Measurements from ENCODE around the gene TET1.

Gene TET1

GRCh38 chr10:68537796-68538195, 22.3 kb upstream of the TET1 start:
- H3K4me3 ChIP-seq (replicated peaks; ENCODE audit: low read depth, low read length) = no peak overlapping the region
- TF ChIP-seq, protein P1, sequence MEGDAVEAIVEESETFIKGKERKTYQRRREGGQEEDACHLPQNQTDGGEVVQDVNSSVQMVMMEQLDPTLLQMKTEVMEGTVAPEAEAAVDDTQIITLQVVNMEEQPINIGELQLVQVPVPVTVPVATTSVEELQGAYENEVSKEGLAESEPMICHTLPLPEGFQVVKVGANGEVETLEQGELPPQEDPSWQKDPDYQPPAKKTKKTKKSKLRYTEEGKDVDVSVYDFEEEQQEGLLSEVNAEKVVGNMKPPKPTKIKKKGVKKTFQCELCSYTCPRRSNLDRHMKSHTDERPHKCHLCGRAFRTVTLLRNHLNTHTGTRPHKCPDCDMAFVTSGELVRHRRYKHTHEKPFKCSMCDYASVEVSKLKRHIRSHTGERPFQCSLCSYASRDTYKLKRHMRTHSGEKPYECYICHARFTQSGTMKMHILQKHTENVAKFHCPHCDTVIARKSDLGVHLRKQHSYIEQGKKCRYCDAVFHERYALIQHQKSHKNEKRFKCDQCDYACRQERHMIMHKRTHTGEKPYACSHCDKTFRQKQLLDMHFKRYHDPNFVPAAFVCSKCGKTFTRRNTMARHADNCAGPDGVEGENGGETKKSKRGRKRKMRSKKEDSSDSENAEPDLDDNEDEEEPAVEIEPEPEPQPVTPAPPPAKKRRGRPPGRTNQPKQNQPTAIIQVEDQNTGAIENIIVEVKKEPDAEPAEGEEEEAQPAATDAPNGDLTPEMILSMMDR (IDR thresholded peaks at IDR 0.05; ENCODE audit: low read depth, low read length, missing control alignments) = no peak
- DNase-seq (ENCODE audit: extremely low read depth, low read depth) = no peak

DNA sequence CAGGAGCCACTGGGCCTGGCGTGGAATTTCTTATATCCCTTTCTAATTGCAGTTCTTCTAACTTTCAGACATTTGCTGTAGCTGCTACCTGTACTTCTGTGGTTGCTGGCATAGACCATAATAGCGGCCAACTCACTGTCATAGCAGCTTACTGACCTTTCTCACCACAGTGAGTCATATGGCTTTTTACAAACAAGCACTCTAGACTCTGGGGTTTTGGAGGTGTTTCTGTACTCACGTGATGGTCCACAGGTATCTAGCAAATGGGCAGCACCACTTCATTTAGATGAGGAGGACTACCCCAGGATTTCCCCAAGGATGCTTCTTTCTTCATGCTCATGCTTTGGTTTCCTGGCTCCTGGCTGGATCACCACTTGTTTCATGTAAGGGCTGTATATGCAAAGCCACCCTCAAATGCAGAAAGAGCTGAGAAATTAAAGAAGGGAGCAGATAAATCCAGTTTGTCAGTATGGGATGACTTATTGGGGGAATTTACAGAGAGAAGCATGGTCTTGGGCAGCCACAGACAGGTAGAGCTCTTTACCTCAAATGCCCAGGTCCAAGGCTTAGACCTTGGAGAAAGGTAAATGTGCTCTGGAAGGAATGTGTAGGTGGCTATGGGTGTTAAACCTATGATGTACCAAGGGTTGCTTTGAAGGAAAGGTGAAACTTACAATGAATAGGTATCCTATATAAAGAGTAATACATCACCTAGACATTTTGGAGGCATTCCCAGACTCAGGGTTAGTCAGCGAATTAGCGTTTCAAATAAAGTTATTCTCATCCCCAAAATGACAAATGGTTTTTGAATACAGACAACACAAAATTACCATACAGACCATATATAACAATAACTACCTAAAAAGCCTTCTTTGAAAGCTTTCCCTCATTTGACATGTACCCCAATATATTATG, 16.9 kb upstream of the TET1 start:
- DNase-seq (ENCODE audit: extremely low read depth, low read depth) = no peak
- H3K4me3 ChIP-seq (replicated peaks; ENCODE audit: low read depth, low read length) = no peak overlapping the region
- TF ChIP-seq, protein P1 (IDR thresholded peaks at IDR 0.05; ENCODE audit: low read depth, low read length, missing control alignments) = no peak

- TF ChIP-seq, protein P1 (IDR thresholded peaks at IDR 0.05; ENCODE audit: low read depth, low read length, missing control alignments) = peak; percentile 93
- DNase-seq (ENCODE audit: extremely low read depth, low read depth) = peak; percentile 80
- H3K4me3 ChIP-seq (replicated peaks; ENCODE audit: low read depth, low read length) = no peak overlapping the region
Measured at GRCh38 chr10:68550747-68551411, 9.3 kb upstream of the TET1 start.

DNA sequence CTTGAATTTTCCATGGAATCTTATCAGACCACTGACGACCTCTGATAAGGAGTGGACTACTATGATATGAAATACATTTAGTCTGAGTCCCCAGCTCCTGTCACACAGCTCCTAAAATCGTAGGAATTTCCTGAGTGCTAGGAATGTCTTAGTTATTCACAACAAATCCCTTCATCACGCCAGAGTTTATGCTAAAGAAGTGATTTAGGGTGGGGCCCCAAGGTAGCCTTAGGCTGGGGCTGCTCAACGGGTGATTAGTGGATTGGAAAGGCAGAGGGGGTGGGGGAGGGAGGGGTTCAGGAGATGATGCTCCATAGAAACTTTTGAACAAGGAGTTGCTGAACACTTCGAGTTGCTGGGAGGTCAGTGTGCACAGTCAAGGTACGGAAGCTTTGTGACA, 7.0 kb upstream of the TET1 start:
- H3K4me3 ChIP-seq (replicated peaks; ENCODE audit: low read depth, low read length) = no peak overlapping the region
- DNase-seq (ENCODE audit: extremely low read depth, low read depth) = no peak
- TF ChIP-seq, protein P1 (IDR thresholded peaks at IDR 0.05; ENCODE audit: low read depth, low read length, missing control alignments) = no peak

DNA sequence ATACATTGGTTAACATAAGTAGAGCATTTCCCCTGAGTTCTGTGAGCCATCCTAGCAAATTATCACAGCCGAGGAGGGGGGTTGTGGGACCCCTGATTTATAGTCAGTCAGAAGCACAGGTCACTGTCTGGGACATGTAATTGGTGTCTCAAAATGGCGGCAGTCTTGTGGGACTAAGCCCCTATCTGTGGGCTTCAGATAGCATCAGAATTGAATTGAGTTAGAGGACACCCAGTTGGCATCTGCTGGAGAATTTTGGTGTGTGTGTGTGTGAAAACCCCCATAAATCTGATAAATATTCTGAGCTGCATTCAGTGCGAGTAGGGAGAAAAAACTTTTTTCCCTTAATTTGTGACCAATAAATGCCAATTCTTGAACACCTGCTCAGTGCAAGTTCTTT, 6.5 kb upstream of the TET1 start:
- H3K4me3 ChIP-seq (replicated peaks; ENCODE audit: low read depth, low read length) = no peak overlapping the region
- TF ChIP-seq, protein P1 (IDR thresholded peaks at IDR 0.05; ENCODE audit: low read depth, low read length, missing control alignments) = no peak
- DNase-seq (ENCODE audit: extremely low read depth, low read depth) = no peak

- no peak overlapping the region for H3K4me3 ChIP-seq (replicated peaks; ENCODE audit: low read depth, low read length)
- TF ChIP-seq, protein P1 (IDR thresholded peaks at IDR 0.05; ENCODE audit: low read depth, low read length, missing control alignments) = no peak
- DNase-seq (ENCODE audit: extremely low read depth, low read depth) = no peak
Measured at GRCh38 chr10:68558478-68558877, 1.7 kb upstream of the TET1 start.
